GM13977 (cell line): ENCODE data around the gene MRPL42.

Experiments
- DNase-seq: peaks from one replicate; pipeline ENCODE4 v3.0.0; 2012; ENCODE audit warnings: low spot score
- CTCF ChIP-seq: IDR thresholded peaks from 2 replicates; pipeline ENCODE4 v1.5.1; 2012; ENCODE audit warnings: mild to moderate bottlenecking, control low read depth; ENCODE audit not compliant: insufficient read depth; ENCODE audit errors: extremely low read depth, missing control alignments
- in situ Hi-C: fragments of 300-500 bp; cut with MboI; formaldehyde crosslinking; loops from one replicate; pipeline ENCODE4 v1.12.0; 2022; ENCODE audit warnings: low sequenced_read_pairs, low pct_unique_long_range_greater_than_20kb, mixed read lengths, inconsistent platforms; ENCODE audit not compliant: unreplicated experiment

Gene MRPL42

DNA sequence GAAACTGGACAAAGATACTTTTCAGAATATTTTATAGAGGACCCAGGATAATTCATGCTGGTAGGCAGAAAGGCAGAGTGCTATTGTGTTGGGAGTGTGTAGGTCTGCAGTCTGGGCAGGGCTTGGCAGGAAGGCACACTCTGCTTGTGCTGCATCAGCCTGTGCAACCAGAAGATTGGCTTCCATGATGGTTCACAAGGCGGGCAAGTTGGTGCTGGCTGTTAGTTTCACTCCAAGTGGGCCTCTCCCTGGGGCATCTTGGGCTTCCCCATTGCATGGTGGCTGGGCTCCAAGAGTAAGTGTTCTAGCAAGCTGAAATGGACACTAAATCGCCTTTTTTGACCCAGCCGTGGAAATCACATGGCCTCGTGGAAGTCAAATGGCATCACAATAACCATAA is 23.7 kb upstream of the MRPL42 start:
- no peak for TF ChIP-seq CTCF

GRCh38 chr12:93447555-93448290 is 19.6 kb upstream of the MRPL42 start:
- DNase-seq, result no peak
- in situ Hi-C loops, result no loop called here
- TF ChIP-seq CTCF, result no peak

More for the DNA sequence above, 23.7 kb upstream of the MRPL42 start:
- in situ Hi-C loops, result no loop called here
- no peak for DNase-seq

- in situ Hi-C loops, result no loop called here
- no peak for DNase-seq
- no peak for TF ChIP-seq CTCF
Observed at GRCh38 chr12:93448796-93449195, 18.5 kb upstream of the MRPL42 start.

- in situ Hi-C loops, result no loop called here
- TF ChIP-seq CTCF, result no peak
- peak; percentile 41 for DNase-seq
Observed at GRCh38 chr12:93449277-93449676, 18.0 kb upstream of the MRPL42 start.

DNA sequence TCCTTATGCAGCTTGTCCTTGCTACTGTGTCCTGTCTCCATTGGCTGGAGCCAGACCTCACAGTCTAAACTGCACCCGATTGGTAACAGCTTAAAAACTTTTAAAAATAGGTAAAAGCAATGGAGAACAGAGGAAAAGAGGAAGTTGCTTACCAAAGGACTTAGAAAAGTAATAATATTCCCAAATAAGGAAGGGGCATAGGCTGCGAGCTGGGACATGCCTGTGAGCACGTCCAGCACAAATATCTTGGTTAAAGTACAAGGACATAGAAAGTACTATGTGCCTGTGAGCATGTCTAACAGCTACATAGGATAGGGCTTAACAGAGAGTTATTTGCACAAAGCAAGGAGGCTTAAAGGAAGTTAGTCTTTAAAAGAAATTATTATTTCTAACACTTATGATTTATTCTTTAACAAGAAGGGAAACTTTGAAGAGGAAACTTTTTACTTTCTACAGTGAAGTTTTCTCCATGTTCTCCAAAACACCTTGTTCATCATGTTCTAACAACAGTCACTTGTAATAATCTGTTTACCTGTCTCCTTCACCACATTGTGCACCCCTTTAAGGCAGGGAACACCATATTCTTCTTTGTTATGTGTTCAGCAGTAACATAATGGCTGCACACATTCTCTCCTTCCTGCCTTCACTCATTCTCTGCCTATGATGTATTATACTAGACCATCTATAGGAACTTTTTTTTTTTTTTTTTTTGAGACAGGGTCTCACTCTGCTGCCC is 15.7 kb upstream of the MRPL42 start:
- no peak for TF ChIP-seq CTCF
- in situ Hi-C loops, result no loop called here

GRCh38 chr12:93453633-93454032 is 13.7 kb upstream of the MRPL42 start:
- in situ Hi-C loops, result no loop called here
- no peak for DNase-seq
- no peak for TF ChIP-seq CTCF

More for the DNA sequence above, 15.7 kb upstream of the MRPL42 start:
- DNase-seq, result no peak
